ENCODE data around the gene GP1BB.

GP1BB gene

DNA sequence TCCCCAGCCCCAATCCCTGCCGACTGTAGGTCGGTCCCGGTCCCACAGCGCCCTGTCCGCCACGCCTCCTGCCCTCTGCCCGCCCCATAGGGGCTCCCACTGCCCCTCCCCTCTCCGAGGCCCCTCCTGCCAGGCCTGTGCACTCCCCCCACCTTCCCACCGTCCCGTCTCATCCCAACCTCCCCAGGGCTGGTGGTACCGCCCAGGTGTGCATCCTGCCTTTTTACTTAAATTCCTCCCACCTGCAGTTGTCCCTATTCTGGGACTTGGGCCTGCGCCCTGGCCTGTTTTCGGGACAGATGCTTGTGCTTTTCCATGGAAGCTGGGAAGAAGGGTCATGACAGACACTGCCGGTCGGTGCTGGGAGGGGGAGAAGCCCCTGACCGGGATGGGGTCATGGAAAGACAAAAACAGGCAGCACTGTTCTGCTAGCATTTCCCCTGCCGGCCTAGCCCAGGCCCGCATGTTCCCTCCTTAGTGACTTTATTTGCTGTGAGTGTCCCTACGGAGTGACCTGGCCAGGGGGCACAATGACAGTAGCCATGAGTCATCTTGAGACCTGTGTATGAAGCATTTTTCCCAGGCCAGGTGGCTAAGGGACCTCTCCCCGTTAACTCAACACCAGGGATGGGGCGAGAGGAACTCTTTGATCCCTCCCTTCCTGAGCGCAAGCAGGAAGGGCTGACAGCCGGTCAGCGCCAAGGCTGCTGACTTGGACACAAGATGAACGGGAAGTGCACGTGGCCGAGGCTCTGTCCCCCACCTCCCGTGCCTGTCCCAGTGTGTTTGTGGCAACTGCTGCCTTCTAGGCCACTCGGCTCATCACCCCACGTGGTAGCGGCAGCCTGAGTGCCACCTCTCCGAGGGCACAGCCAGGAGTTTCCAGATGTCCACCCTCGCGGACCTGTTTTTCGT is 44.3 kb downstream of the GP1BB start:
- no peak overlapping the region for H3K4me3 ChIP-seq (ENCODE audit: low read depth, low read length)
- TF ChIP-seq, protein P1, sequence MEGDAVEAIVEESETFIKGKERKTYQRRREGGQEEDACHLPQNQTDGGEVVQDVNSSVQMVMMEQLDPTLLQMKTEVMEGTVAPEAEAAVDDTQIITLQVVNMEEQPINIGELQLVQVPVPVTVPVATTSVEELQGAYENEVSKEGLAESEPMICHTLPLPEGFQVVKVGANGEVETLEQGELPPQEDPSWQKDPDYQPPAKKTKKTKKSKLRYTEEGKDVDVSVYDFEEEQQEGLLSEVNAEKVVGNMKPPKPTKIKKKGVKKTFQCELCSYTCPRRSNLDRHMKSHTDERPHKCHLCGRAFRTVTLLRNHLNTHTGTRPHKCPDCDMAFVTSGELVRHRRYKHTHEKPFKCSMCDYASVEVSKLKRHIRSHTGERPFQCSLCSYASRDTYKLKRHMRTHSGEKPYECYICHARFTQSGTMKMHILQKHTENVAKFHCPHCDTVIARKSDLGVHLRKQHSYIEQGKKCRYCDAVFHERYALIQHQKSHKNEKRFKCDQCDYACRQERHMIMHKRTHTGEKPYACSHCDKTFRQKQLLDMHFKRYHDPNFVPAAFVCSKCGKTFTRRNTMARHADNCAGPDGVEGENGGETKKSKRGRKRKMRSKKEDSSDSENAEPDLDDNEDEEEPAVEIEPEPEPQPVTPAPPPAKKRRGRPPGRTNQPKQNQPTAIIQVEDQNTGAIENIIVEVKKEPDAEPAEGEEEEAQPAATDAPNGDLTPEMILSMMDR (IDR thresholded peaks at IDR 0.05; ENCODE audit: borderline replicate concordance, insufficient read depth, low read depth, low read length) = no peak

DNA sequence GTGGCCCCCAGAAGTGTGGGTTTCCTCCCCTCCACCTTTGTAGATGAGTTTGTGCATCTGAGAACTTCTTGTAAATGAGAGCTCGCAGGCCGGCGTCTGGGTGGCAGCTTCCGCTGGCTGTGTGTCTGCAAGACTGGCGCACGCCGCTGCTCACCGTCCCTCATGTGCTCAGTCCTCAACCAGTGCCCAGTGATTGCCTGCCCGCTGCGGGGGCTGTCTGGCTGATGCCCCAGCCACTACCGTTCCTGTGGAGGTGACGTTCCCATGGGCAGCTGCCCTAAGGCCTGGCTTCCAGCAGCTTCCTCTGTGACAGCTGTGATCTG is 46.0 kb downstream of the GP1BB start:
- TF ChIP-seq, protein P1 (IDR thresholded peaks at IDR 0.05; ENCODE audit: borderline replicate concordance, insufficient read depth, low read depth, low read length) = no peak
- H3K4me3 ChIP-seq (ENCODE audit: low read depth, low read length) = no peak overlapping the region

DNA sequence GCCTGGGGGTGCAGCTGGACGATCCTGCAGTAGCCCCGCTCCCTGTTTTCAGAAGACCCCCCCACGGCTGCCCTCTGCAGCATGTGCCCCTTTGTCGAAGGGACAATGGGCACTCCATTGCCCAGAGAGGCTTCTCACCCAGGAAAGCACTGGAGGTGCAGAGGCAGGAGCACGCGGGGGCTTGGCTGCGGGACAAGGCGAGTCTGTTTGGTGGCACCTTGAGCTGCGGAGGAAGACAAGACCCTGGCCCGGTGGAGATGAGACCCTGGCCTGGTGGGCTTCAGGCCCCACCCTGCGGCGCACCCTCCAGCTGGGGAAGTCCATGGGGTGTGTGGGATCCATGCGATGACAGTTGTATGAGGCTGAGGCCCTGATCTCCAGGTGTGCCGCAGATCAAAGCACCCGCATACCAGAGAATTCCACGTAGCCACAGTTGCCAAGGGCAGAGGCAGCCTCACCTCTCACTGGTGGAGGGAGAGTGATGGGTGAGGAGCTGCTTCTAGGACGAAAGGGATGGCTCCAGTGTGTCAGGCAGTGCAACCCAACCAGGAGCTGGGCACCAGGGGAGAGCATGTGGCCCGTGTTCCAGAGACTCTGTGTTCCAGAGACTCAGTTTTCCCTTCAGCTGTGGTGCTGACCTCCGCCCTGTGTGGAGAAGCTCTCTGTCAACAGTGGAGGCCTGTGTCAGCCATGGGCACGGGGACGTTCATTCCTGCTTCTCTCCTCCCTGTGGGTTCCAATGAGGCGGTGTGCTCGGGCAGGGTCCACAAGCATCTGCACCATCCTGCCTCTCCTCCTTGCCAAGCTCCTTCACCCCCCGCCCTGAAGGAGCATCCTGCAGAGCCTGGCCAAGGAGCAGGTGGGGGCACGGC is 47.2 kb downstream of the GP1BB start:
- TF ChIP-seq, protein P1 (IDR thresholded peaks at IDR 0.05; ENCODE audit: borderline replicate concordance, insufficient read depth, low read depth, low read length) = no peak

DNA sequence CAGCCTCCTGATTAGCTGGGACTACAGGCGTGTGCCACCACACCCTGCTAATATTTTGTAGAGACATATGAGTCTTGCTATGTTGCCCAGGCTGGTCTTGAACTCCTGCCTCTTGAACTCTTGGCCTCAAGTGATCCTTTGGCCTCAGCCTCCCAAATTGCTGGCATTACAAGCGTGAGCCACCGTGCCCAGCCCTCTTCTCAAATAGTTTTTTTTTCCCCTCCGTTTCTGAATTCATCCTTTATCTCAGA is 49.0 kb downstream of the GP1BB start:
- TF ChIP-seq, protein P1 (IDR thresholded peaks at IDR 0.05; ENCODE audit: borderline replicate concordance, insufficient read depth, low read depth, low read length) = no peak
- no peak overlapping the region for H3K4me3 ChIP-seq (ENCODE audit: low read depth, low read length)

More for the DNA sequence above, 47.2 kb downstream of the GP1BB start:
- H3K4me3 ChIP-seq (ENCODE audit: low read depth, low read length) = no peak overlapping the region

DNA sequence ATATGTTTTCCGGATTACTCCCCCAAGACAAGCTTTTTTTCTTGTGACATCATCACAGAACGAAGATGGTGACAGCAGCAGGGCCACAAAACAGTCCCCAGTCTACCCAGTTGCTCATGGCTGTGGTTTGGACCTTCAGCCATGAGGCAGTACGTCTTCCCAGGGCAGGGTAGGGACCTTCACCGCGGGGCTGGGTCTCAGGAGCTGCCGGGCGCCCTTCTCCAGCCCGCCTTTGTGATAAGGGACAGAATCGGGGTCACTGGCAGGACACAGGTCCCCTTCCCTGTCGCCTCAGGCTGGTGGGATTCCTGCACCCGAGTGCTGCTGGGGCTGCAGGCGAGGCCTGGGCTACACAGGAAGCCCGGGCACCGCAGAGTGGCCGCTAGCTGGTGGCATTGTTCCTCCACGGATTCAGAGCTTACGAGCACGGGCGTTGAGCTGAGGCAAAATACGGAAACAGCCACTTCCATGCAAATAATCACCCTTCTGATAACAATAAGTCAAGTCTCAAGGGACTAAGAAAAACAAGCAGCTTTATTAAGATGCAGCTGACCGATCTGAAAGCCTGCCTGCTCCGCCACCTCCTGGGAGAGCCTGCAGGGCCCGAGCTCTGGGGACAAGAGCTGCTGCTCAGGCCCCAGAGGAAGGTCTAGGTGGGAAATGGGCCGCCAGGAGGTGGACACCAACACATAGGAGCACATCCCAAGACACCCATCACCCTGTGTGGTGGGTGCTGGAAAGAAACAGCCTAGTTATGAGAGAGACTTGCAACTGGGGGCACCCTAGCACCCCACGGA is 49.5 kb downstream of the GP1BB start:
- TF ChIP-seq, protein P1 (IDR thresholded peaks at IDR 0.05; ENCODE audit: borderline replicate concordance, insufficient read depth, low read depth, low read length) = 0 out of 2 replicates have a peak, but pooled peaks have one; percentile 7
- H3K4me3 ChIP-seq (ENCODE audit: low read depth, low read length) = peak overlapping the region; percentile 5

DNA sequence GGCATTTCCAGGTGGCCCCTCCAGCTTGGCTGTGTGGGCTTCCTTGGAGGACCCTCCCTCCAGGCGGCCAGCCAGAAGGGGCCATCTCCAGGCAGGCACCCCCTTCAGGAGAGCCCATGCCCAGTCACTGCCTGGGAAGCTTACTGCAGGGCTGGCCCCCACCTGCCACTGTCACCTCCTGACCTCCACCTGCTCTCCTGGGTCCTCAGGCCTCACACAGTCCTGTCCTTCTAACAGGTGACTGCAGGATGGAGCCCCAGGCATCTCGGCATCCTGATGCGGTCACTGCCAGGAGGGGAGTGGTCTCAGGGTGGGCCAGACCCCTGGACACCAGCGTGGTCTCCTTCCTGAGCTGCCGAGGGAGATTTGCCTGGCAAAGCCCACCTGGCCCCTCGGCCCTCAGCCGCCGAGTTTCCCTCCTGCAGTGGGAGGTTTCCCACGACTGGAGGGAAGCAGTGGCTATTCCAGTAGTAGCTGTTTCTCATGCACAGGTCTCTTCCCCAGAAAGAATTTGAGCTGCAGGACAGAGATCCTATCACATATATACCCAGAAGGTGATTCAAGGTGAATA is 50.2 kb downstream of the GP1BB start:
- no peak overlapping the region for H3K4me3 ChIP-seq (ENCODE audit: low read depth, low read length)
- TF ChIP-seq, protein P1 (IDR thresholded peaks at IDR 0.05; ENCODE audit: borderline replicate concordance, insufficient read depth, low read depth, low read length) = no peak
